Upper lobe of left lung (tissue), 4 donors: ENCODE results near the gene ADAMTSL2.

ENCODE experiments used
- EP300 ChIP-seq, 4 donors: sonication (generic); formaldehyde crosslinking; IDR thresholded peaks; one replicate each; pipeline ENCODE4 v1.5.1; 2017; ENCODE audit warnings: antibody characterized with exemption in 4 of 4, control low read depth in 2 of 4
- POLR2A ChIP-seq, 4 donors: fragments of 450-650 bp; IDR thresholded peaks; one replicate each; pipeline ENCODE4 v1.5.1; 2016 to 2017; ENCODE audit warnings: antibody characterized with exemption in 4 of 4, mild to moderate bottlenecking in 2 of 4
- TF ChIP-seq, protein P1 (sequence below), 6 experiments: fragments of 450-650 bp in 4 of 6; fragments of 200-600 bp in 2 of 6; sonication (generic) in 2 of 6; IDR thresholded peaks; one replicate each; pipeline ENCODE4 v1.5.1; 2016 to 2019; ENCODE audit warnings: antibody characterized with exemption in 6 of 6

DNA sequence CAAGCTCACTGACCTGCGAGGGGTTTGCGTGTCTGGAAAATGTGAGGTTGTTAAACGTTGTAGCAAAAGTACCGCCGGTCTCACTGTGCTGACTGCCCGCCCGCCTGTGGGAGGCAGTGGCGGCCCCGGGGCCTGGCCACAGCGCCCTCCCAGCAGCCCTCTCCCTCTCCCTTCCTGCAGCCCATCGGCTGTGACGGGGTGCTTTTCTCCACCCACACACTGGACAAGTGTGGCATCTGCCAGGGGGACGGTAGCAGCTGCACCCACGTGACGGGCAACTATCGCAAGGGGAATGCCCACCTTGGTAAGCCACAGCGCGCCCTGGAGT is 6.2 kb downstream of the ADAMTSL2 start:
- TF ChIP-seq, protein P1, sequence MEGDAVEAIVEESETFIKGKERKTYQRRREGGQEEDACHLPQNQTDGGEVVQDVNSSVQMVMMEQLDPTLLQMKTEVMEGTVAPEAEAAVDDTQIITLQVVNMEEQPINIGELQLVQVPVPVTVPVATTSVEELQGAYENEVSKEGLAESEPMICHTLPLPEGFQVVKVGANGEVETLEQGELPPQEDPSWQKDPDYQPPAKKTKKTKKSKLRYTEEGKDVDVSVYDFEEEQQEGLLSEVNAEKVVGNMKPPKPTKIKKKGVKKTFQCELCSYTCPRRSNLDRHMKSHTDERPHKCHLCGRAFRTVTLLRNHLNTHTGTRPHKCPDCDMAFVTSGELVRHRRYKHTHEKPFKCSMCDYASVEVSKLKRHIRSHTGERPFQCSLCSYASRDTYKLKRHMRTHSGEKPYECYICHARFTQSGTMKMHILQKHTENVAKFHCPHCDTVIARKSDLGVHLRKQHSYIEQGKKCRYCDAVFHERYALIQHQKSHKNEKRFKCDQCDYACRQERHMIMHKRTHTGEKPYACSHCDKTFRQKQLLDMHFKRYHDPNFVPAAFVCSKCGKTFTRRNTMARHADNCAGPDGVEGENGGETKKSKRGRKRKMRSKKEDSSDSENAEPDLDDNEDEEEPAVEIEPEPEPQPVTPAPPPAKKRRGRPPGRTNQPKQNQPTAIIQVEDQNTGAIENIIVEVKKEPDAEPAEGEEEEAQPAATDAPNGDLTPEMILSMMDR (IDR thresholded peaks at IDR 0.05) = no peak
- no peak for TF ChIP-seq POLR2A (IDR thresholded peaks at IDR 0.05)
- TF ChIP-seq EP300 (IDR thresholded peaks at IDR 0.05) = no peak
